Subcutaneous abdominal adipose tissue (tissue), 5 donors: ENCODE data around the gene NPIPB12.
A peak's percentile ranks its signal among the peaks of the same experiment; 100 is the strongest.
"Not testable (repeated sequence)": the region's sequence is repeated elsewhere in the genome, so short reads cannot be mapped to it uniquely, and the experiment has no call there.

Experiments
- H3K27ac ChIP-seq: one replicate; pipeline ENCODE4 v1.7.0; 2013; ENCODE audit warnings: low read depth, mild to moderate bottlenecking, inconsistent platforms, low read length, moderate library complexity
- H3K27me3 ChIP-seq, 5 donors: one replicate each; pipeline ENCODE4 v1.7.0; 2013; ENCODE audit warnings: low read length in 5 of 5, inconsistent platforms in 1 of 5; ENCODE audit not compliant: control insufficient read depth in 5 of 5, insufficient read depth in 4 of 5
- H3K36me3 ChIP-seq, 5 donors: one replicate each; pipeline ENCODE4 v1.7.0; 2013; ENCODE audit warnings: low read length in 5 of 5; ENCODE audit not compliant: control insufficient read depth in 5 of 5, insufficient read depth in 5 of 5
- H3K4me1 ChIP-seq, 5 donors: one replicate each; pipeline ENCODE4 v1.7.0; 2013; ENCODE audit warnings: low read length in 5 of 5, mild to moderate bottlenecking in 3 of 5, moderate library complexity in 1 of 5; ENCODE audit not compliant: control insufficient read depth in 5 of 5, insufficient read depth in 5 of 5
- H3K4me3 ChIP-seq, 5 donors: one replicate each; pipeline ENCODE4 v1.7.0; 2013; ENCODE audit warnings: low read length in 5 of 5, low read depth in 1 of 5
- H3K9ac ChIP-seq, 5 donors: one replicate each; pipeline ENCODE4 v1.7.0; 2013; ENCODE audit warnings: low read length in 5 of 5, mild to moderate bottlenecking in 4 of 5, moderate library complexity in 3 of 5
- H3K9me3 ChIP-seq, 5 donors: one replicate each; pipeline ENCODE4 v1.7.0; 2013; ENCODE audit warnings: low read length in 5 of 5; ENCODE audit not compliant: control insufficient read depth in 5 of 5
- donor health status: healthy.
- donor health status: healthy.
- donor health status: healthy.
- donor health status: healthy.
- donor health status: healthy.

NPIPB12 gene

GRCh38 chr16:29506308-29506707, at the start of gene NPIPB12:
Gene NPIPB12, minus strand, starts transcription at chr16:29506408.
- H3K36me3 ChIP-seq, H3K4me3 ChIP-seq, H3K4me1 ChIP-seq, H3K9me3 ChIP-seq, H3K27me3 ChIP-seq, H3K27ac ChIP-seq, H3K9ac ChIP-seq: not testable (repeated sequence)

- H3K27me3 ChIP-seq, H3K4me1 ChIP-seq, H3K27ac ChIP-seq, H3K4me3 ChIP-seq, H3K9me3 ChIP-seq, H3K9ac ChIP-seq, H3K36me3 ChIP-seq: not testable (repeated sequence)
These were observed 15.3 kb upstream of the NPIPB12 start for GRCh38 chr16:29521520-29521919.

- H3K27ac ChIP-seq, H3K27me3 ChIP-seq, H3K36me3 ChIP-seq, H3K4me3 ChIP-seq, H3K4me1 ChIP-seq, H3K9ac ChIP-seq, H3K9me3 ChIP-seq: not testable (repeated sequence)
These were observed 23.9 kb downstream of the NPIPB12 start for GRCh38 chr16:29482276-29482675.

DNA sequence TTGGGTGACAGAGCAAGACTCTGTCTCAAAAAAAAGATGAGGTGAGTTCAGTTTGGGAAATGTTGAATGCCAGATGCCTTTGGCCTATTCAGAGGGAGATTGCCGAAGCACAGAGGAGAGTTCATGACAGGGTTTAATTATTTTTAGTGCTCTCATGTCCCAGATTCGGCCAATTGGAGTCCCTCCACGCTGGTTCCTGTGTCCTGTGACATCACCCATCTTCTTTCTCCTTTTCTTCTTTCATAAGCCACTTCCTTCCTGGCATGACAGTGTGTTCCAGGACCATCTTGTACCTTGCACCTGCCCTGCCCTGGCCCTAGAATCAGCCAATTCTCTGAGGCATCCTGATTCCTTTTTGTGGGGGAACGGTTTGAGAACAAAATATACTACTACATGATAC, 34.1 kb downstream of the NPIPB12 start:
- not testable (repeated sequence) for H3K27me3 ChIP-seq, H3K9ac ChIP-seq, H3K27ac ChIP-seq, H3K36me3 ChIP-seq, H3K4me1 ChIP-seq, H3K4me3 ChIP-seq, H3K9me3 ChIP-seq

- H3K36me3 ChIP-seq, H3K27me3 ChIP-seq, H3K9me3 ChIP-seq, H3K4me1 ChIP-seq, H3K9ac ChIP-seq: not testable (repeated sequence)
- Histone ChIP-seq H3K4me3 (peak overlapping the region in 1 of 5 donors; percentile 40), H3K27ac (peak overlapping the region; percentile 37)
These were observed 36.5 kb downstream of the NPIPB12 start for GRCh38 chr16:29469660-29470059.

DNA sequence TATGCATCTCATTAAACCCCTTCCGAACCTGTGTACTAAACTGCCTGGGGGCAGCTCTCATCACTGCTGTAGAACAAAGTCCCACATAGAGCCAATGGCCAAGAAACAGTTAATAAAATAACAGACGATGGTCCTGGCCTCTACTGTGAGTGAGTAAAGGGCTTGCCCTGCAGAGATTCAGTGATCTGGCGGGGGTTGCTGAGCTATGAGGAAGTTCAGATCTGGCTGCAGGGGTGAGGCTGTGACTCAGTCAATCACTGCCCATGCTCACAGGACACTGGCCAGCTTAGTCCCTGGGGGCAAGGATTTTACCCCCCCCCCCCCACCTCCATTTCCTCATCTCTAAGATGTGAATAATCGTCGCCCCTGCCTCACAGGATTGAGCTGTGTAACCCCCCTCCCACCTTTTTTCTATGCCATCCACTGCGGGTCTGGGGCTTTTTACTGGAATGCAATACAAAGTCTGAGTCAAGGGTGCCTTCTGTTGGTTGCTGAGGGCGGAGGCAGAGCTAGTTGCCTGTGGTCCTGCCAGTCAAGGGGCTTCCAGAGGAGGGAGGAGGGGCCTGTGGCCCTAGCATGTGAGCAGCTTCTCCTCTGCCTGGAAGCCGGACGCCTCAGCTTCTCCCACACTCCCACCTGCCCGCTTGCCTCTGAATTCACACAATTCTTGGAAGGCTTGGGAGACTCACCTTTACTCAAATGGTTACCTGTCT, 38.4 kb downstream of the NPIPB12 start:
- H3K9me3 ChIP-seq, H3K27me3 ChIP-seq, H3K4me3 ChIP-seq, H3K9ac ChIP-seq, H3K4me1 ChIP-seq, H3K27ac ChIP-seq, H3K36me3 ChIP-seq: not testable (repeated sequence)

DNA sequence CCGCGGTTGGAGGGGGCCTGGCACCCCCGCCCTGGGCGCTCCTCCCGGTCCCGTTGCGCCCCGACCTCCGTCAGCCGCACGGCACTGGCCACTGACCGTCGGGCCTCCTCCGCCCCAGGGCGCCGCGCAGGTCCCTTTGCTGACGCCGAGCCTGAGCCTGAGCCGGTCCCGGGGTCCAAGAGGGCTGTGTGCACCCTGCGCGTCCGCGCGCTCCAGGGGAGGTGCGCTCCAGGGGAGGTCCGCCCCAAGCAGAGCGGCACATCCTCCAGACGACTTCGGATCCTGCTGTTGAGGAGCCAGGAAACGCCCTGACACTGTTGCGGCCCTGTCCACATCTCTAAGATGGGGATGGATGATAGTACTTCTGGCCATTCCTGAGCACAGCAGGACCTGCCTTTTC, 39.3 kb downstream of the NPIPB12 start:
- H3K4me1 ChIP-seq, H3K4me3 ChIP-seq, H3K36me3 ChIP-seq, H3K27me3 ChIP-seq, H3K9ac ChIP-seq, H3K9me3 ChIP-seq, H3K27ac ChIP-seq: not testable (repeated sequence)

DNA sequence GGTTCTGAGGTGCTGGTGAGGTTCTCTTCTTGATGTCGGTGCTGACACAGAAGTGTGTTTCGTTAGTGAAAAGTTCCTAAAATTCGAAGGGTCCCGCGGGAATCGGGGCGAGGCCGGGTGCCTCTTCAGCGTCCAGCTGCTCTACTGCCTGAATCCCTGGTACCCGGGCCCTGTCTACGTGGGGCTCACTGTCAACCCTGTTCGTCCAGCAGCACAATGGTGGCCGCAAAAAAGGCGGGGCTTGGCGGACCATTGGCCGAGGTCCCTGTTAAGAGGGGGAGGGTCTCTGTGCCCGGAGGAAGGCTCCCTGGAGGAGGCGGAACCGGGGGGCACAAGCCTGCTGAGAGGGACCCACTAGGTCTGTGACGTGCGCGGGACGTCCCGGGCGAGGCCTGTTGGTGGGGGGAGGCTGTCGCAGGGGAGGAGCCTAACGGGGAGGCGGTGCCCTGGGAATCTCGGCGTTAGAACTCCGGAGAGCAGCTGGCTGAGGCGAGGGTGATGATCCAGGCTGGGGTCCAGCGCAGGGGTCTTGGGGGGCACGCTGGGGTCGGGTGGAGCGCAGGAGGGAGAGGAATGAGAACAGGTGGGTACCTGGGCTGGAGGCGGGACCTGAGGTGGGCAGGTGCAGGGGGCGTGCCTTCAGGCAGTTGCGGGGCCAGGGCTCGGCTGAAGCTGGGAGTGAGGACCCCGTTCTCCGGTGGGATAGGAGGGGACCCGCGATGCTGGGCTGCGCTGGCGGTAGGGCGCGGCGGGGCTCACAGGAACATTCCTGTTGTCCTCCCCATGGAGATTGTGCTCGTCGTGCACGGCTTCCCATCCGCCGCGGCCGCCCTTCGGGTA, 40.0 kb downstream of the NPIPB12 start:
- H3K4me3 ChIP-seq, H3K27me3 ChIP-seq: not testable (repeated sequence)

DNA sequence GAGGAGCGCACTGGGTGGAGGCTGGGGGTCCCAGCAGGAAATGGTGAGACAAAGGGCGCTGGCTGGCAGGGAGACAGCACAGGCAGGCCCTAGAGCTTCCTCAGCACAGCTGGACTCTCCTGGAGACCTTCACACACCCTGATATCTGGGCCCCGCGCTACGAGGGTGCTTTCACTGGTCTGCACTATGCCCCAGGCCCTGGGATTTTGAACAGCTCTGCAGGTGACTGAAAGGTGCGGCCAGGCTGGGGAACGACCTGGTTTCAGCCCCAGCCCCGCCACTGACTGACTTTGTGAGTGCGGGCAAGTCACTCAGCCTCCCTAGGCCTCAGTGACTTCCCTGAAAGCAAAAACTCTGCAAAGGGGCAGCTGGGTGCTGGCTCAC, 45.6 kb downstream of the NPIPB12 start:
- H3K9me3 ChIP-seq, H3K9ac ChIP-seq, H3K4me3 ChIP-seq, H3K36me3 ChIP-seq, H3K27ac ChIP-seq, H3K27me3 ChIP-seq, H3K4me1 ChIP-seq: not testable (repeated sequence)

More for the DNA sequence above, 40.0 kb downstream of the NPIPB12 start:
- H3K27ac ChIP-seq, H3K4me1 ChIP-seq, H3K9me3 ChIP-seq, H3K36me3 ChIP-seq, H3K9ac ChIP-seq: not testable (repeated sequence)

DNA sequence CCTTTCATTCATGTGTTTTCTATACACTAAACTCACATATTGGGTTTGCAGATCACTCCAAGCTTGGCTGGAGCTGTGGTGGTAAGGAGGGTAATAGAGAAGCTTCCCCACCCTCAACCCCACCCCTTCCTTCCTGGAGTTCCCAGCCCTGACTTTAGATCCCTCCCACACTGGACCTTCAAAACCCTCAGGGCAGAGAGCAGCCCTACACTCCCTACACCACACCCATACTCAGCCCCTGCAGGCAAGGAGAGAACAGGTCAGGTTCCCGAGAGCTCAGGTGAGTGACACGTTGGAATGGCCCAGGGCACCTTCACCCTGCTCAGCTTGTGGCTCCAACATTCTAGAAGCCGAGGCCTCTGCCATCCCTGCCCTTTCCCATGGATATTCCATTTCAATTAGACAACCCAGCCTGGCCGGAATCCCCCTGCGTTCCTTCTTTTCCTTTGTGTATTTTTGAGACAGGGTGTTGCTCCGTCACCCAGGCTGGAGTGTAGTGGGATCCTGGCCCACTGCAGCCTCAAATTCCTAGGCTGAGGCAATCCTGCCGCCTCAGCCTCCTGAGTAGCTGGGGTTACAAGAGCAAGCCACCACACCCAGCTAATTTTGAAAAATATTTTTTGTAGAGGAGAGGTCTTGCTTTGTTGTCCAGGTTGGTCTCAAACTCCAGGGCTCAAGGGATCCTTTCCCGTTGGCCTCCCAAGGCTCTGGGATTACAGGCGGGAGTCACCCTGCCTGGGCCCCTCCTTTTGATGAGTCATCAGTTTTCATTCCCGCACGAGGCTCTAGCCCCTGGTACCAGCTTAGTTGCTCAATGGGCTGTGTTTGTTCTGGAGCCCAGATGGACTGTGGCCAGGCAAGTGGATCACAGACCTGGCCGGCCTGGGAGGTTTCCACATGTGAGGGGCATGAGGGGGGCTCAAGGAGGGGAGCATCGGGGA, 46.2 kb downstream of the NPIPB12 start, which contains the start of gene SULT1A4:
Gene SULT1A4 (plus strand): TSS at position 208 of the 941 bp plus-strand sequence. CDS start 1,473 bp downstream, outside the sequence.
- not testable (repeated sequence) for H3K27ac ChIP-seq, H3K4me3 ChIP-seq, H3K27me3 ChIP-seq, H3K9me3 ChIP-seq, H3K4me1 ChIP-seq, H3K9ac ChIP-seq, H3K36me3 ChIP-seq
